Liver (tissue), 3 donors: Measurements from ENCODE around the gene OR6C2.

Source experiments
- ATF3 ChIP-seq: IDR thresholded peaks from 2 replicates; pipeline ENCODE4 v1.6.1; 2016; ENCODE audit warnings: antibody characterized with exemption
- CTCF ChIP-seq: fragments of 150-350 bp; IDR thresholded peaks from 2 replicates; pipeline ENCODE4 v1.5.1; 2017; ENCODE audit warnings: improper control_type of control experiment, low read depth, low read length; ENCODE audit not compliant: missing input control
- EGR1 ChIP-seq, 2 donors: IDR thresholded peaks; 2 replicates each; pipeline ENCODE4 v1.6.1; 2016 to 2018; ENCODE audit warnings: antibody characterized with exemption in 2 of 2, low read depth in 2 of 2
- FOXA1 ChIP-seq: IDR thresholded peaks from 2 replicates; pipeline ENCODE4 v1.6.1; 2016; ENCODE audit warnings: antibody characterized with exemption
- HNF4G ChIP-seq: IDR thresholded peaks from 2 replicates; pipeline ENCODE4 v1.6.1; 2016; ENCODE audit warnings: antibody characterized with exemption
- JUND ChIP-seq, 2 donors: IDR thresholded peaks; 2 replicates each; pipeline ENCODE4 v1.6.1; 2016; ENCODE audit warnings: antibody characterized with exemption in 2 of 2
- MAX ChIP-seq: IDR thresholded peaks from 2 replicates; pipeline ENCODE4 v1.6.1; 2016; ENCODE audit warnings: antibody characterized with exemption
- REST ChIP-seq: IDR thresholded peaks from 2 replicates; pipeline ENCODE4 v1.6.1; 2016; ENCODE audit warnings: antibody characterized with exemption, mild to moderate bottlenecking
- RXRA ChIP-seq, 2 donors: IDR thresholded peaks; 2 replicates each; pipeline ENCODE4 v1.6.1; 2017 to 2018; ENCODE audit warnings: antibody characterized with exemption in 2 of 2, mild to moderate bottlenecking in 1 of 2
- SP1 ChIP-seq: IDR thresholded peaks from 2 replicates; pipeline ENCODE4 v1.6.1; 2018; ENCODE audit warnings: antibody characterized with exemption, mild to moderate bottlenecking
- TAF1 ChIP-seq: conservative IDR thresholded peaks from 2 replicates; pipeline ENCODE4 v1.6.1; 2016; ENCODE audit warnings: antibody characterized with exemption, mild to moderate bottlenecking
- YY1 ChIP-seq: IDR thresholded peaks from 2 replicates; pipeline ENCODE4 v1.6.1; 2016; ENCODE audit warnings: antibody characterized with exemption, mild to moderate bottlenecking
- ZBTB33 ChIP-seq: IDR thresholded peaks from 2 replicates; pipeline ENCODE4 v1.6.1; 2016; ENCODE audit warnings: antibody characterized with exemption
- donor health status: healthy.
- donor health status: healthy.

GRCh38 chr12:55472264-55472663 is 28.4 kb downstream of the OR6C2 start:
- TF ChIP-seq CTCF (no peak), SP1 (no peak), JUND (IDR thresholded peaks at IDR 0.05) (no peak), ATF3 (no peak), REST (no peak), YY1 (no peak), RXRA (IDR thresholded peaks at IDR 0.05) (no peak), MAX (no peak), ZBTB33 (no peak), HNF4G (no peak), FOXA1 (no peak), TAF1 (no peak), EGR1 (IDR thresholded peaks at IDR 0.05; ENCODE audit: low read depth in 2 of 2) (no peak)
